ENCODE results near the gene TAF7L. TPM values are rescaled to one million over a fixed set of nuclear protein-coding genes. Genes with fewer than 3 reads are reported as not detected.

The TAF7L gene
- total RNA-seq, 2 experiments from 2014 or later, result not detected

DNA sequence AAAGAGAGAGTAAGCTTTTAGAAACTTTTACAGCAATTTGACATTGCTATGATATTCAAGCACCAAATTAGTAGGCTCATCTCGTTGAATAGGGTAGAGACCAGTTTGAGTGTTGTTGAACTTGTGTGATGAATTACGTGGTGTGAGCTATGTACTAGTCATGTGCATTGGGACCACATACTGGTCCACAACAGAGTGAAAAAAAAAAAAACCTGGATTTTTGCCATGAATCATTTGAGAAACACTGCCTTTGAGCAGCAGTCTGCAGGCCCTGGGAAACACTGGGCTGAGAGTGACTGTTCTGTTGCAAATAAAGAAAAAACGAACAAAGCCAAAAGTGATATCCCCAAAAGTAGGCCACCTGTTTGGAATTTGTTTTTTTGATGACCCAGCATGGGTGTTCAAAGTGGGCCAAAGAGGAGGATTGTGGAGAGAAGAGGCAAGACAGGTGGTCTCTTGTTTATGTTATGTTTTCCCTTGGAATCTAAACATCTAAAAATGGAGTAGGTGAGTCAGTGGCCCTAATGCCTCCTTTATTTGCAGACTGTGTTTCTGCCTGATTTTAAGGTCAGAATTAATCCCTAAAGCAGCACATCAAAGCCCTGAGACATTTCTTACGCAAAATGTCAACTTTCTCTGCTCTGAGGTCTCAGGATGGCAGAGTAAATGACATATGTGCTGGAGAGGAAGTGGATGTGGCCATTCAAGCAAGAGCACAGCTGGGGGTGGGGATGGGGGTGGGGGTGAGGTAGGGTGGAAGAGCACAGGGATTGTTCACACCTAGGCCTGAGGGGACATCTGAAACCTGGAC, 33.5 kb downstream of the TAF7L start:
- Histone ChIP-seq H3K27ac (ENCODE audit: low read depth in 1 of 2, low read length in 2 of 2) (no peak overlapping the region), H3K36me3 (ENCODE audit: insufficient read depth, low read length) (no peaks in the 10 kb centered on the region), H3K9me3 (ENCODE audit: control insufficient read depth in 1 of 2, insufficient read depth in 1 of 2, low read length in 2 of 2) (no peaks in the 10 kb centered on the region), H3K4me1 (ENCODE audit: insufficient read depth, low read length) (no peaks in the 10 kb centered on the region), H3K27me3 (ENCODE audit: control insufficient read depth in 1 of 2, insufficient read depth in 2 of 2, low read length in 2 of 2) (no peaks in the 10 kb centered on the region), H3K4me3 (ENCODE audit: low read length) (no peak overlapping the region)
- peaks cover 6% of the 10 kb centered on the region for H3K4me1 Mint-ChIP-seq (ENCODE audit: low read depth)
- no peak overlapping the region for H3K27ac Mint-ChIP-seq
- no peaks in the 10 kb centered on the region for H3K9me3 Mint-ChIP-seq
- DNase-seq, result no peak
- TF ChIP-seq, protein P1, sequence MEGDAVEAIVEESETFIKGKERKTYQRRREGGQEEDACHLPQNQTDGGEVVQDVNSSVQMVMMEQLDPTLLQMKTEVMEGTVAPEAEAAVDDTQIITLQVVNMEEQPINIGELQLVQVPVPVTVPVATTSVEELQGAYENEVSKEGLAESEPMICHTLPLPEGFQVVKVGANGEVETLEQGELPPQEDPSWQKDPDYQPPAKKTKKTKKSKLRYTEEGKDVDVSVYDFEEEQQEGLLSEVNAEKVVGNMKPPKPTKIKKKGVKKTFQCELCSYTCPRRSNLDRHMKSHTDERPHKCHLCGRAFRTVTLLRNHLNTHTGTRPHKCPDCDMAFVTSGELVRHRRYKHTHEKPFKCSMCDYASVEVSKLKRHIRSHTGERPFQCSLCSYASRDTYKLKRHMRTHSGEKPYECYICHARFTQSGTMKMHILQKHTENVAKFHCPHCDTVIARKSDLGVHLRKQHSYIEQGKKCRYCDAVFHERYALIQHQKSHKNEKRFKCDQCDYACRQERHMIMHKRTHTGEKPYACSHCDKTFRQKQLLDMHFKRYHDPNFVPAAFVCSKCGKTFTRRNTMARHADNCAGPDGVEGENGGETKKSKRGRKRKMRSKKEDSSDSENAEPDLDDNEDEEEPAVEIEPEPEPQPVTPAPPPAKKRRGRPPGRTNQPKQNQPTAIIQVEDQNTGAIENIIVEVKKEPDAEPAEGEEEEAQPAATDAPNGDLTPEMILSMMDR (IDR thresholded peaks at IDR 0.05), result no peak
- intact Hi-C loops (cut with DNase I, micrococcal nuclease), result no loop called here
- ChIA-PET CTCF (no interaction called here), POLR2A (no interaction called here)
- no peak for ATAC-seq (ENCODE audit: poor library complexity)
- no peaks in the 10 kb centered on the region for H3K36me3 Mint-ChIP-seq (ENCODE audit: low read depth)
- H3K27me3 Mint-ChIP-seq, result no peaks in the 10 kb centered on the region
- no peak overlapping the region for H3K4me3 Mint-ChIP-seq

DNA sequence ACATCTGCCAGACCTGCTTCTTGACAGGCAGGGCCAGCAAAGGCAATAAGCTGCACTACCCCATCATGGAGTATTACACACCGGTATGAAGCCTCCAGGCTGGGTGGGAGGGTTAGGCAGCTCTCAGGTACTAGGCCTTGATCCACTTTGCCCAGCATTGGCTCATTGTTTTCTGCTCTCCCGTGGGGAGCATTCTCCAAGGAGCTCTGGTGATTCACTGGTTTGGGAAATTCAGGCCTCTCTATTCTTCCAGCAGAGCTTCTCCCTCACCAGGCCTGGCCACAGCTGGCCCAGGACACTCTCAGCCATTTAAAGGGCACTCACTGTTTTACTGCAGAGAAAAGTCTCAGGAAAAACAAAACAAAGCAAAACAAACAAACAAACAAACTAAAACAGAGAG, 38.5 kb downstream of the TAF7L start:
- H3K4me1 Mint-ChIP-seq (ENCODE audit: low read depth), result peaks cover 3% of the 10 kb centered on the region
- CTCF ChIA-PET, result no interaction called here

DNA sequence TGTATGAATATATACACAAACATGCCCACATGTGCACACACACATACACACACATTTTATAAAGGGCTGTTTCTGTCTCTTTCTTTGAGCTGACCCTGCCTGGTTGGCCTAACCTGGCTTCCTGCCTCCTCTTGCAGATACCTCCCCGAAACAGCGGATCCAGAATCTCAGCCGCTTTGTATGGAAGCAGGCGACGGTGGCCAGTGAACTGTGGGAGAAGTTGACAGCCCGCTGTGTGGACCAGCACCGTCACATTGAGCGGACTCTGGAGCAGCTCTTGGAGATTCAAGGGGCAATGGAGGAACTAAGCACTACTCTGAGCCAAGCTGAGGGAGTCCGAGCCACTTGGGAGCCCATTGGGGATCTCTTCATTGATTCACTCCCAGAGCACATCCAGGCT, 49.6 kb downstream of the TAF7L start:
- ATAC-seq (ENCODE audit: poor library complexity) (no peak), DNase-seq (no peak)
- Mint-ChIP-seq H3K27ac (no peak overlapping the region), H3K4me3 (no peak overlapping the region), H3K9me3 (no peaks in the 10 kb centered on the region), H3K4me1 (ENCODE audit: low read depth) (no peaks in the 10 kb centered on the region), H3K36me3 (ENCODE audit: low read depth) (no peaks in the 10 kb centered on the region), H3K27me3 (no peaks in the 10 kb centered on the region)
- intact Hi-C loops (cut with DNase I, micrococcal nuclease), result no loop called here
- TF ChIP-seq, protein P1 (IDR thresholded peaks at IDR 0.05), result no peak
- ChIA-PET POLR2A (no interaction called here), CTCF (no interaction called here)
- Histone ChIP-seq H3K4me3 (ENCODE audit: low read length) (no peak overlapping the region), H3K27me3 (ENCODE audit: control insufficient read depth in 1 of 2, insufficient read depth in 2 of 2, low read length in 2 of 2) (no peaks in the 10 kb centered on the region), H3K9me3 (ENCODE audit: control insufficient read depth in 1 of 2, insufficient read depth in 1 of 2, low read length in 2 of 2) (no peaks in the 10 kb centered on the region), H3K4me1 (ENCODE audit: insufficient read depth, low read length) (no peaks in the 10 kb centered on the region), H3K27ac (ENCODE audit: low read depth in 1 of 2, low read length in 2 of 2) (no peak overlapping the region), H3K36me3 (ENCODE audit: insufficient read depth, low read length) (no peaks in the 10 kb centered on the region)

More for the DNA sequence above, 38.5 kb downstream of the TAF7L start:
- Histone ChIP-seq H3K9me3 (ENCODE audit: control insufficient read depth in 1 of 2, insufficient read depth in 1 of 2, low read length in 2 of 2) (no peaks in the 10 kb centered on the region), H3K27ac (ENCODE audit: low read depth in 1 of 2, low read length in 2 of 2) (no peak overlapping the region), H3K4me1 (ENCODE audit: insufficient read depth, low read length) (no peaks in the 10 kb centered on the region), H3K27me3 (ENCODE audit: control insufficient read depth in 1 of 2, insufficient read depth in 2 of 2, low read length in 2 of 2) (no peaks in the 10 kb centered on the region), H3K36me3 (ENCODE audit: insufficient read depth, low read length) (no peaks in the 10 kb centered on the region), H3K4me3 (ENCODE audit: low read length) (no peak overlapping the region)
- TF ChIP-seq, protein P1 (IDR thresholded peaks at IDR 0.05), result no peak
- no peaks in the 10 kb centered on the region for H3K9me3 Mint-ChIP-seq
- intact Hi-C loops (cut with DNase I, micrococcal nuclease), result no loop called here
- H3K27me3 Mint-ChIP-seq, result no peaks in the 10 kb centered on the region
- no peak overlapping the region for H3K27ac Mint-ChIP-seq
- DNase-seq, result no peak
- ATAC-seq (ENCODE audit: poor library complexity), result no peak
- H3K36me3 Mint-ChIP-seq (ENCODE audit: low read depth), result no peaks in the 10 kb centered on the region
- POLR2A ChIA-PET, result no interaction called here
- H3K4me3 Mint-ChIP-seq, result no peak overlapping the region

All from CD4-positive, alpha-beta T cell (primary cell).